ENCODE measurements around the gene SPIN1. TPM values are rescaled to one million over a fixed set of nuclear protein-coding genes. Genes with fewer than 3 reads are reported as not detected.
"Not testable (repeated sequence)": the region's sequence is repeated elsewhere in the genome, so short reads cannot be mapped to it uniquely, and the experiment has no call there.

The SPIN1 gene
- total RNA-seq: 10 to 100 TPM; 22.8 to 26.4 TPM

DNA sequence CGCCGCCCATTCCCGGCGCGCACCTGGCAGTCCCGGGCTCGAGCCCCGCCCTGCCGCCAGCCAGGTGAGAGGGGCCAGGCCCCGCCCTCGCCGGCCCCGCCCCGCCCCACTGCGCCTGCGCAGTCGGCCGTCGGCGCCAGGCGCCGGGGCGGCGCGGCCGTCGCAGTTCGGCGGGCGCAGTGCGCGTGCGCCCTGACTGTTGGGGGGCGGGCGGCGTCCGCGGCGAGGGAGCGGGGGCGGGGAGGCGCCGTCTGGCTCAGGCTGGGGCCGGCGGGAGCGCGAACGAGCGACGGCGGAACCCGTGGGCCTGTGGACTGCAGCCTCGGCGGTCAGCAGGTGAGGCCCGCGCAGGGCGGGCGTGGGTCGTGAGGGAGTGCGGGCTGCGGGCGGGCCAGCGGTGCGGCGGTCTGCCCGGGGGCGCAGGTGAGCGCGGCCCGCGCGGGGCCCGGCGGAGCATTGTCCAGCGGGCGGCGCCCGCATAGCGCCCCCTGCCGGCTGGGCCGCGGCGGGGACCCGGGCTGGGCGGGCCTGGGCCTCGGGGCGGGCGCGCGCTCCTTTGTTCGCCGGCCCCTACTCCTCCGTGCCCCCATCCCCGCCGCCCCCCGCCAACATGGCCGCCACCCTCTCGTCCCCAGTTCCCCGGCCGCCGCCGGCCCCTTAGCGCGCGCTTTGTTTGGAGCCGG lies at the start of gene SPIN1:
TSS of gene SPIN1 (plus strand) at position 242 of the 683 bp plus-strand sequence. CDS start 38,096 bp downstream, outside the sequence.
- ChIA-PET POLR2A (interaction anchor here (1.1 kb wide), 1 partner anchor 84 kb away, joined by 3 read pairs; no protein-coding TSS in a partner anchor), CTCF (no interaction called here)

- POLR2A ChIA-PET: no interaction called here
Observed at GRCh38 chr9:88339317-88339716, 48.9 kb upstream of the SPIN1 start.

DNA sequence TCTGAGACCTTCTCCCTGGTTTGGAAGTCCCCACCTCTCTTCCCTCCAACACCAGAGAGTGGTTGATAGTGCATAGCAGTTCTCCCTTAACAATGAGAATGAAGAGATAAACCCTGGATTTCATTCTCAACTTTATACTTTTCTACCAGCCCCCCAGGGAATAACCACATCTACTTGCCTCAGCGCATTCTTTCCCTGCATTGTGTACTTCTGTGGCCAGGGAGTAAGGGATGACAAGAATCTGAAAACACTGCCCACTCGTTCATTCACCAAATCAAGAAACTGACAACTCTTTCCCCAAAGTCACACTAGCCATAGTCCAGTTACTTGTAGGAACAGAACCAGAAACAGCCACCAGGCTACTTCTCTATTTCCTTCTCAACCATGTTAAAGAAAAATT lies 46.0 kb upstream of the SPIN1 start:
- ChIA-PET POLR2A (no interaction called here), CTCF (no interaction called here)

More at GRCh38 chr9:88339317-88339716, 48.9 kb upstream of the SPIN1 start:
- CTCF ChIA-PET: no interaction called here

DNA sequence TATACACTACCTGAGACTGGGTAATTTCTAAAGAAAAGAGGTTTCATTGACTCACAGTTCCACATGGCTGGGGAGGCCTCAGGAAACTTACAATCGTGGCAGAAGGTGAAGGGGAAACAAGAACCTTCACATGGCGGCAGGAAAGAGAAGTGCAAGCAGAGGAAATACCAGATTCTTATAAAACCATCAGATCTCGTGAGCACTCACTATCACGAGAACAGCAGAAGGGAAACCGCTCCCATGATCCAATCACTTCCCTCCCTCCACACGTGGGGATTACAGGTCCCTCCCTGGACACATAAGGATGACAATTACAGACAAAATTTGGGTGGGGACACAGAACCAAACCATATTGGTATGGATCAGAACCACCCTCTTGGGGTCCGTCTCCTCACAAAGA lies 44.2 kb upstream of the SPIN1 start:
- ChIA-PET CTCF (no interaction called here), POLR2A (no interaction called here)

DNA sequence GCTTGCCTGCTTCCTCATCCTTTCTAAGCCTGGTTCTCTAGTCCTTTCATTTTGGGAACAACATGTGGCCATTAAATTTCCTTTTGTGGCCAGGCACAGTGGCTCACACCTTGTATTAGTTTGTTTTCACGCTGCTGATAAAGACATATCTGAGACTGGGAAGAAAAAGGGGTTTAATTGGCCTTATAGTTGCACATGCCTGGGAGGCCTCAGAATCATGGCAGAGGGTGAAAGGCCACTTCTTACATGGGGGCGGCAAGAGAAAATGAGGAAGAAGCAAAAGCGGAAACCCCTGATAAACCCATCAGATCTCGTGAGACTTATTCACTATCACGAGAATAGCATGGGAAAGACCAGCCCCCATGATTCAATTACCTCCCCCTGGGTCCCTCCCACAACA lies 37.9 kb upstream of the SPIN1 start:
- CTCF ChIA-PET, POLR2A ChIA-PET: not testable (repeated sequence)

DNA sequence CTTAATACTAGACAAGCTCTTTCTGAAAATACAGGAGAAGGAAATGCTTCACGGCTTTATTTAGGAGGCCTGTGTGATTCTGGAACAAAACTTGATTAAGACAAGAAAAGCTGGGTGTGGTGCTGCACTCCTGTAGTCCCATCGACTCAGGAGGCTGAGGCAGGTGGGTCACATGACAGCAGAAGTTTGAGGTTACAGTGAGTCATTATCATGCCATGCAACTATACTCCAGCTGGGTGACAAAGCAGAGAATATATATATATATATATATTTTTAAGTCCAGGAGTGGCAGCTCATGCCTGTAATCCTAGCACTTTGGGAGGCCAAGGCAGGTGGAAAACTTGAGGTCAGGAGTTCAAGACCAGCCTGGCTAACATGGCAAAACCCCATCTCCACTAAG lies 33.1 kb upstream of the SPIN1 start:
- ChIA-PET POLR2A (interaction anchor here (0.6 kb wide), 1 partner anchor 63 kb away, joined by 6 read pairs; no protein-coding TSS in a partner anchor), CTCF (no interaction called here)

DNA sequence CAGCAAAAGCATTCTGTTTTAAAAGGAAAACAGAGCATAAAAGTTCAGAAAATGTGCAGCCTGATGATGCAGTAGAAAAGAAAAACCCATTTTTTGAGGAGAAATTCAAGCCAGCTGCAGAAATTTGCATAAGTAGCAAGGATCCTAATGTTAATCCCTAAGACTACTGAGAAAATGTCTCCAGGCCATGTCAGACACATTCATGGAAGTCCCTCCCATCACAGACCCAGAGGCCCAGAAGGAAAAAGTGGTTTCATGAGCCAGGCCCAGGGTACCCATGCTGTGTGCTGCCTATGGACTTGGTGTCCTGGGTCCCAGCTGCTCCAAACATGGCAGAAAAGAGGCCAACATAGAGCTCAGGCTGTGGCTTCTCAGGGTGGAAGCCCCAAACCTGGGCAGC lies 31.0 kb upstream of the SPIN1 start:
- CTCF ChIA-PET: not testable (repeated sequence)
- POLR2A ChIA-PET: interaction anchor here (0.6 kb wide), 1 partner anchor 576 kb away, joined by 3 read pairs; no protein-coding TSS in a partner anchor

DNA sequence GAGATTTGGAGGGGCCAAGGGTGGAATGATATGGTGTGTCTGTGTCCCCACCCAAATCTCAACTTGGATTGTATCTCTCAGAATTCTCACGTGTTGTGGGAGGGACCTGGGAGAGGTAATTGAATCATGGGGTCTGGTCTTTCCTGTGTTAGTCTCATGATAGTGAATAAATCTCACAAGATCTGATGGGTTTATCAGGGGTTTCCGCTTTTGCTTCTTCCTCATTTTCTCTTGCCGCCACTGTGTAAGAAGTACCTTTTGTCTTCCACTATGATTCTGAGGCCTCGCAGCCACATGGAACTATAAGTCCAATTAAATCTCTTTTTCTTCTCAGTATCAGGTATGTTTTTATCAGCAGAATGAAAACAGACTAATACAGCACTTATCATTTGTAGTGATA lies 29.5 kb upstream of the SPIN1 start:
- POLR2A ChIA-PET: no interaction called here
- CTCF ChIA-PET: no interaction called here

DNA sequence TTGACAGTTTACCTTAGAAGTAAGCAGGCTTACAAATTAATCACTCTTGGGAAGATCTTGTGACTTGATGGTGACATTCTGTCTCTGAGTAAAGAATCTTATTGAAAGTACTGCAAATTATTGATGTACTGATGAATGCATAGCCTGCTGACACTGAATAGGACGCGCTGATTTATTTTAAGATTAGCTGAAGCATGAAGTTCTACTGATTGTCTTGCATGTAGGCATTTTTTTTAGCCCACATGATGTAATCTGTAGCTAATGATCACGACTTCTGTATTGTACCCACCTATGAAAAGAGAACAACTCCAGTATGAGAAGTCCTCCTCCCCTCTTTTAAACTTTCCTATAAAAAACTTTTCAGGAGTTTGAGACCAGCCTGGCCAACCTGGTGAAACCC lies 28.3 kb upstream of the SPIN1 start:
- CTCF ChIA-PET: no interaction called here

GRCh38 chr9:88362681-88363080 lies 25.6 kb upstream of the SPIN1 start:
- ChIA-PET POLR2A (no interaction called here), CTCF (no interaction called here)

More for the DNA sequence above, 28.3 kb upstream of the SPIN1 start:
- POLR2A ChIA-PET: no interaction called here

- POLR2A ChIA-PET: no interaction called here
- CTCF ChIA-PET: no interaction called here
Observed at GRCh38 chr9:88363661-88364060, 24.6 kb upstream of the SPIN1 start.

- POLR2A ChIA-PET: no interaction called here
- CTCF ChIA-PET: no interaction called here
Observed at GRCh38 chr9:88364706-88365105, 23.5 kb upstream of the SPIN1 start.

DNA sequence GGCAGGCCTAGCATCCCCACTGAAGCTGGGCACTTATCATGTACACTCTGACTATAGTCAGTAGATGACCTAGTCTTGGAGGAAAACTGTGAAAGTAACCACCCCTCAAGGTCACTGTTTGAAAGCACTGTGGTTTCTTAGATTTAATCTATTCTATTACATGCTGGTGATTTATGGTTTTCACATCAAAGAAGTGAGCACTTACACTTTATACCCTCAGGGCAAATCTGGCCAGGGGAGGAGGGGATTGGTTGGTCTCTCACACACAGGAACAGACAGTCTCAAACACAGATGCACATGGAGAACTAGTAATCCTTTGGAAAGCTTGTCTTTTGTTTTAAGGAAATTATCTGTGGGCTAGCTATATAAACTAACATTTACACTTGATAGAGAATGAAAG lies 17.9 kb upstream of the SPIN1 start:
- ChIA-PET CTCF (no interaction called here), POLR2A (no interaction called here)

GRCh38 chr9:88372103-88372654 lies 16.1 kb upstream of the SPIN1 start:
- ChIA-PET POLR2A (no interaction called here), CTCF (no interaction called here)

- POLR2A ChIA-PET: no interaction called here
- CTCF ChIA-PET: no interaction called here
Observed at GRCh38 chr9:88373045-88373444, 15.2 kb upstream of the SPIN1 start.

DNA sequence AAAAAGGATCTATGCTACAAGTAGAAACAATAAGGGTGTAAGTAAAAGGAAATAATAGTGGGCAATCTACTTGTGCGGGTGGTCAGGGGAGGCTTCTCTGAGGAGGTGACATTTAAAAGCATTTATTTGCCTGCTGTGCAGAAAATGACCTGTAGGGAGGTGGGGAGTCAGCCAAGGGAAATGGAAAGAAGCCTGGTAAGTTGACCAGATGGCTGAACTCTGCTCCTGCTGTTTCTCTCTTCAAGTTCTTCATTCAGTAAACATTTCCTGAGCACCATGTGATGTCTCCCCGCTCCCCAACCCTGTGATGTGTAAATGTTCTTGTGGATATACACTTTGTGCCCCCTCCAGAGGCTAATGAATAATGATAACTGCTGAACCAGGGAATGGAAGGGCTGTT lies 9.9 kb upstream of the SPIN1 start:
- CTCF ChIA-PET: no interaction called here
- POLR2A ChIA-PET: no interaction called here

- ChIA-PET CTCF (no interaction called here), POLR2A (no interaction called here)
Observed at GRCh38 chr9:88379352-88379751, 8.9 kb upstream of the SPIN1 start.

DNA sequence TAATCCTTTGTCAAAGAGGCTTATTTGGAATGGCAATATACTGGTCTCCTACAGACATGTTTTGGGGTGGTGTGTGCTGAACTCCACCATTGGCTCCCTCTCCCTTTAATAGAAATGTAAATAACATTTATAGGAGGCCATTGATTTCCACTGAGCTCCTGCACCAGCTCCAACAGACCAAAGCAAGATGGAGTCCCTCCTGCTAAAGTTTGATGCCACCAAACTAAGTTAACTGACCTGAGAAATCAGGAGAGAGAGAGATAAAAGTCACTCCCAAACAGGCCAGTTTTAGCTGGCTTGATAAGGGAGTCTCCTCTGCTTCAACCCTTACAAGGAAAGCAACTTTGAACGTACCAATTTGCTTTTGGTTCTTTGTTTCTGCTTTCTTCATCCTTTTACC lies 8.1 kb upstream of the SPIN1 start:
- ChIA-PET POLR2A (no interaction called here), CTCF (no interaction called here)

- POLR2A ChIA-PET, CTCF ChIA-PET: not testable (repeated sequence)
Observed at GRCh38 chr9:88381322-88381721, 6.9 kb upstream of the SPIN1 start.

DNA sequence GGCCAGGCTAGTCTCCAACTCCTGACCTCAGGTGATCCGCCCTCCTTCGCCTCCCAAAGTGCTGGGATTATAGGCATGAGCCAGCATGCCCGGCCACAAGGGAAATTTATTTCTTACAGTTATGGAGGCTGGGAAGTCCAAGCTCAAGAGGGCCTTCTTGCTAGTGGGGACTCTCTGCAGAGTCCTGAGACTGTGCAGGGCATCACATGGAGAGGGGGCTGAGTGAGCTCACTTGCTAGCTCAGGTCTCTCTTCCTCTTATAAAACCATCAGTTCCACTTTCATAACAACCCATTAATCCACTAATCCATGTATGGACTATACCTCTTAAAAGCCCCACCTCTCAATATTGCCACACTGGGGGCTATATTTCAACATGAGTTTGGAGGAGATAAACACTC lies 5.1 kb upstream of the SPIN1 start:
- CTCF ChIA-PET: no interaction called here
- POLR2A ChIA-PET: no interaction called here

DNA sequence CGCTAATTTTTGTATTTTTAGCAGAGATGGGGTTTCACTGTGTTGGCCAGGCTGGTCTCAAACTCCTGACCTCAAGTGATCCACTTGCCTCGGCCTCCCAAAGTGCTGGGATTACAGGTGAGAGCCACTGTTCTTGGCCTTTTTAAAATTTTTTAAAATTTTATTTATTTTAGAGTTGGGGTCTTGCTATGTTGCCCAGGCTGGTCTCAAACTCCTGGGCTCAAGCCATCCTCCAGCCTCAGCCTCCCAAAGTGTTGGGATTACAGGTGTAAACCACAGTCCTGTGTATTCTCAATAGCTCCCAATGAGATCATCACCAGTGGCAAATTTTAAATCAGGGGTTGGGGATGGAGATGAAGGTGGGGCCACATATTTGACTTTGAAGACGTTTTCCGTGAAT lies 2.1 kb upstream of the SPIN1 start:
- CTCF ChIA-PET, POLR2A ChIA-PET: not testable (repeated sequence)

GRCh38 chr9:88387036-88387551 lies 1.1 kb upstream of the SPIN1 start:
- POLR2A ChIA-PET: interaction anchor here (1.1 kb wide), 1 partner anchor 83 kb away, joined by 3 read pairs; no protein-coding TSS in a partner anchor
- CTCF ChIA-PET: no interaction called here
